Natural killer cell (primary cell): ENCODE measurements around the gene CHST8. TPM values are rescaled to one million over a fixed set of nuclear protein-coding genes. Genes with fewer than 3 reads are reported as not detected.

ENCODE experiments used
- ATAC-seq, 3 donors: fragments of 150-1000 bp in 2 of 3; fragments of 200-7000 bp in 1 of 3; cut with Tn5 transposase; 1 replicate in 1 of 3; 2 replicates in 2 of 3; pipeline ENCODE4 v1.10.0; 2021; ENCODE audit warnings: mild to moderate bottlenecking in 2 of 3, moderate library complexity in 2 of 3
- DNase-seq, 2 donors: peaks; one replicate each; pipeline versions ENCODE4 v3.0.0 to v3.0.0-alpha.2; 2013 to 2021; ENCODE audit warnings: mixed read lengths in 1 of 2
- H3K27ac ChIP-seq: one replicate; pipeline ENCODE4 v1.5.1; 2013; ENCODE audit warnings: mild to moderate bottlenecking, low read length
- H3K27me3 ChIP-seq: one replicate; pipeline ENCODE4 v1.6.1; 2013; ENCODE audit warnings: low read length; ENCODE audit not compliant: control insufficient read depth, insufficient read depth
- H3K36me3 ChIP-seq: one replicate; pipeline ENCODE4 v1.6.1; 2013; ENCODE audit warnings: low read length; ENCODE audit not compliant: control insufficient read depth, insufficient read depth
- H3K4me1 ChIP-seq: one replicate; pipeline ENCODE4 v1.6.1; 2013; ENCODE audit warnings: low read length; ENCODE audit not compliant: control insufficient read depth, insufficient read depth
- H3K4me3 ChIP-seq: one replicate; pipeline ENCODE4 v1.5.1; 2013; ENCODE audit warnings: low read length
- H3K9me3 ChIP-seq: one replicate; pipeline ENCODE4 v1.6.1; 2013; ENCODE audit warnings: low read length; ENCODE audit not compliant: control insufficient read depth, insufficient read depth
- H3K27ac Mint-ChIP-seq, 2 donors: one replicate each; pipeline ENCODE4 v1.8.0; 2022; ENCODE audit warnings: mild to moderate bottlenecking in 2 of 2, mixed read lengths in 2 of 2, moderate library complexity in 1 of 2
- H3K27me3 Mint-ChIP-seq, 2 donors: one replicate each; pipeline ENCODE4 v1.8.0; 2022; ENCODE audit warnings: low read depth in 2 of 2, mixed read lengths in 2 of 2
- H3K36me3 Mint-ChIP-seq: one replicate; pipeline ENCODE4 v1.8.0; 2022; ENCODE audit warnings: mixed read lengths
- H3K4me1 Mint-ChIP-seq, 2 donors: one replicate each; pipeline ENCODE4 v1.8.0; 2022; ENCODE audit warnings: mixed read lengths in 2 of 2
- H3K4me3 Mint-ChIP-seq: one replicate; pipeline ENCODE4 v1.8.0; 2022; ENCODE audit warnings: mild to moderate bottlenecking, moderate library complexity, mixed read lengths
- H3K9me3 Mint-ChIP-seq, 2 donors: one replicate each; pipeline ENCODE4 v1.8.0; 2022; ENCODE audit warnings: mixed read lengths in 2 of 2
- WGBS: methylation state at CpG from one replicate; pipeline ENCODE4 v1.1.7; 2013; ENCODE audit warnings: missing lambda C conversion rate; ENCODE audit not compliant: insufficient coverage; 5-methylcytosine and 5-hydroxymethylcytosine counted together
- intact Hi-C: fragments of 100-400 bp; cut with micrococcal nuclease; formaldehyde crosslinking; loops from one replicate; pipeline ENCODE4 v1.14.2; 2022
- total RNA-seq, 4 donors: library from RNA; stranded (reverse); fragments of 120-200 nt in 1 of 4; gene quantifications; one replicate each; pipeline versions ENCODE4 v1.2.3 to v1.2.4, GENCODE V29; 2013 to 2022
- TF ChIP-seq, protein P1 (sequence below): fragments of 200-600 bp; IDR thresholded peaks from one replicate; pipeline ENCODE4 v1.8.0; 2022; ENCODE audit warnings: antibody characterized with exemption

The CHST8 gene
- total RNA-seq, 3 donors from 2014 or later (not counting 1 experiment from before 2014, with no cell fraction given), result not detected

- H3K4me3 ChIP-seq, result no peak overlapping the region
- no peak overlapping the region for H3K27ac ChIP-seq
- TF ChIP-seq, protein P1, sequence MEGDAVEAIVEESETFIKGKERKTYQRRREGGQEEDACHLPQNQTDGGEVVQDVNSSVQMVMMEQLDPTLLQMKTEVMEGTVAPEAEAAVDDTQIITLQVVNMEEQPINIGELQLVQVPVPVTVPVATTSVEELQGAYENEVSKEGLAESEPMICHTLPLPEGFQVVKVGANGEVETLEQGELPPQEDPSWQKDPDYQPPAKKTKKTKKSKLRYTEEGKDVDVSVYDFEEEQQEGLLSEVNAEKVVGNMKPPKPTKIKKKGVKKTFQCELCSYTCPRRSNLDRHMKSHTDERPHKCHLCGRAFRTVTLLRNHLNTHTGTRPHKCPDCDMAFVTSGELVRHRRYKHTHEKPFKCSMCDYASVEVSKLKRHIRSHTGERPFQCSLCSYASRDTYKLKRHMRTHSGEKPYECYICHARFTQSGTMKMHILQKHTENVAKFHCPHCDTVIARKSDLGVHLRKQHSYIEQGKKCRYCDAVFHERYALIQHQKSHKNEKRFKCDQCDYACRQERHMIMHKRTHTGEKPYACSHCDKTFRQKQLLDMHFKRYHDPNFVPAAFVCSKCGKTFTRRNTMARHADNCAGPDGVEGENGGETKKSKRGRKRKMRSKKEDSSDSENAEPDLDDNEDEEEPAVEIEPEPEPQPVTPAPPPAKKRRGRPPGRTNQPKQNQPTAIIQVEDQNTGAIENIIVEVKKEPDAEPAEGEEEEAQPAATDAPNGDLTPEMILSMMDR, result no peak
- no peaks in the 10 kb centered on the region for H3K4me1 Mint-ChIP-seq
- no peaks in the 10 kb centered on the region for H3K9me3 ChIP-seq
- no peak for ATAC-seq
- no peaks in the 10 kb centered on the region for H3K9me3 Mint-ChIP-seq
- no peak overlapping the region for H3K27ac Mint-ChIP-seq
- no peak for DNase-seq
- H3K36me3 ChIP-seq, result no peaks in the 10 kb centered on the region
- peaks cover 7 to 20% of the 10 kb centered on the region in 2 donors for H3K27me3 Mint-ChIP-seq
- no peaks in the 10 kb centered on the region for H3K27me3 ChIP-seq
- no peak overlapping the region for H3K4me3 Mint-ChIP-seq
- no peaks in the 10 kb centered on the region for H3K4me1 ChIP-seq
- 91% methylated on average over 5 of the region's 5 CpGs for WGBS
- intact Hi-C loops, result no loop called here
- no peaks in the 10 kb centered on the region for H3K36me3 Mint-ChIP-seq
Observed at GRCh38 chr19:33641261-33641660, 19.5 kb downstream of the CHST8 start.

DNA sequence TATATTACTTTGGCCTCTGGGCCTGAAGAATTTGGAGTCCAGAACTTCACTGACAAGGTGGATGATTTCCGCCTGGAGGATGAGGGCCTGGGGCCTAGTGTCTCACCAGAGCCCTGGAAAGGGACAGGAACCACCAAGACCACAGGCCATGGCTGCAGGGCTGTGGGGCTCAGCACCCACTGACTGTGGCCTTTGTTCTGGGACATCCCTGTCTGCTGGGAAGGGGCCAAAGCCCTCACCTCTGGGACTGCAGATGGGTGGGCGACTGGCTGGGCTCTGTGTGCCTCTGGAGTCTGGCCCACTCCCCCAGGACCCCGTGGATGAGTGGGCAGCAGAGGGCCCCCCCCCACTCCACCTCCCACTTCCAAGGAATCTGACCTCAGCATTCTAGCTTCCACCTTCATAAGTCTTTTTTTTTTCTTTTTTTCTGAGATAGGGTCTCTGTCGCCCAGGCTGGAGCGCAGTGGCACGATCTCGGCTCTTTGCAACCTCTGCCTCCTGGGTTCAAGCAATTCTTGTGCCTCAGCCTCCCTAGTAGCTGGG lies 20.3 kb downstream of the CHST8 start:
- ATAC-seq (no peak), DNase-seq (no peak)
- no peaks in the 10 kb centered on the region for H3K4me1 Mint-ChIP-seq
- H3K27ac Mint-ChIP-seq, result no peak overlapping the region
- no peaks in the 10 kb centered on the region for H3K27me3 ChIP-seq
- H3K4me3 Mint-ChIP-seq, result no peak overlapping the region
- no peaks in the 10 kb centered on the region for H3K4me1 ChIP-seq
- TF ChIP-seq, protein P1, result no peak
- no peaks in the 10 kb centered on the region for H3K9me3 Mint-ChIP-seq
- H3K9me3 ChIP-seq, result no peaks in the 10 kb centered on the region
- H3K4me3 ChIP-seq, result no peak overlapping the region
- 86% methylated on average over 7 of the region's 7 CpGs for WGBS
- H3K36me3 ChIP-seq, result no peaks in the 10 kb centered on the region
- intact Hi-C loops, result no loop called here
- no peaks in the 10 kb centered on the region for H3K36me3 Mint-ChIP-seq
- no peak overlapping the region for H3K27ac ChIP-seq
- H3K27me3 Mint-ChIP-seq, result peaks cover 9 to 20% of the 10 kb centered on the region in 2 donors

GRCh38 chr19:33644284-33644836 lies 22.6 kb downstream of the CHST8 start:
- no peak overlapping the region for H3K4me3 Mint-ChIP-seq
- intact Hi-C loops, result no loop called here
- TF ChIP-seq, protein P1, result no peak
- no peak overlapping the region for H3K27ac Mint-ChIP-seq
- no peaks in the 10 kb centered on the region for H3K4me1 Mint-ChIP-seq
- no peak overlapping the region for H3K4me3 ChIP-seq
- no peak for ATAC-seq
- no peaks in the 10 kb centered on the region for H3K36me3 Mint-ChIP-seq
- no peaks in the 10 kb centered on the region for H3K9me3 Mint-ChIP-seq
- H3K36me3 ChIP-seq, result no peaks in the 10 kb centered on the region
- no peak overlapping the region for H3K27ac ChIP-seq
- H3K27me3 ChIP-seq, result no peaks in the 10 kb centered on the region
- no peak for DNase-seq
- no peaks in the 10 kb centered on the region for H3K9me3 ChIP-seq
- 86% methylated on average over 9 of the region's 9 CpGs for WGBS
- H3K27me3 Mint-ChIP-seq, result peaks cover 3 to 6% of the 10 kb centered on the region in 2 donors
- no peaks in the 10 kb centered on the region for H3K4me1 ChIP-seq

- Histone ChIP-seq H3K9me3 (no peaks in the 10 kb centered on the region), H3K27ac (no peak overlapping the region), H3K4me3 (no peak overlapping the region), H3K27me3 (no peaks in the 10 kb centered on the region), H3K36me3 (no peaks in the 10 kb centered on the region), H3K4me1 (no peaks in the 10 kb centered on the region)
- TF ChIP-seq, protein P1, result no peak
- no peak overlapping the region for H3K4me3 Mint-ChIP-seq
- intact Hi-C loops, result no loop called here
- no peak for DNase-seq
- 85% methylated on average over 4 of the region's 4 CpGs for WGBS
- H3K4me1 Mint-ChIP-seq, result no peaks in the 10 kb centered on the region
- H3K27me3 Mint-ChIP-seq, result peaks cover 4% of the 10 kb centered on the region in 2 donors
- no peak for ATAC-seq
- no peaks in the 10 kb centered on the region for H3K9me3 Mint-ChIP-seq
- no peaks in the 10 kb centered on the region for H3K36me3 Mint-ChIP-seq
- H3K27ac Mint-ChIP-seq, result no peak overlapping the region
Observed at GRCh38 chr19:33646306-33646705, 24.6 kb downstream of the CHST8 start.
